ENCODE data around the gene ZBED1.
"Not testable (repeated sequence)": the region's sequence is repeated elsewhere in the genome, so short reads cannot be mapped to it uniquely, and the experiment has no call there.

Gene ZBED1

GRCh38 chrX:2517055-2517454 is 16.3 kb upstream of the ZBED1 start:
- DNase-seq, result no peak

GRCh38 chrX:2516623-2517022 is 15.8 kb upstream of the ZBED1 start:
- no peak for DNase-seq

- no peak for DNase-seq
Measured at GRCh38 chrX:2514131-2514530, 13.4 kb upstream of the ZBED1 start.

GRCh38 chrX:2513121-2513664 is 12.4 kb upstream of the ZBED1 start:
- DNase-seq, result no peak

- no peak for DNase-seq
Measured at GRCh38 chrX:2512501-2512900, 11.7 kb upstream of the ZBED1 start.

GRCh38 chrX:2511326-2511725 is 10.6 kb upstream of the ZBED1 start:
- DNase-seq, result no peak

GRCh38 chrX:2508648-2509335 is 8.0 kb upstream of the ZBED1 start:
- DNase-seq, result no peak

- DNase-seq, result no peak
Measured at GRCh38 chrX:2507904-2508627, 7.3 kb upstream of the ZBED1 start.

- DNase-seq, result no peak
Measured at GRCh38 chrX:2507196-2507595, 6.4 kb upstream of the ZBED1 start.

- DNase-seq, result not testable (repeated sequence)
Measured at GRCh38 chrX:2505341-2505740, 4.6 kb upstream of the ZBED1 start.

GRCh38 chrX:2504706-2505332 is 4.0 kb upstream of the ZBED1 start:
- DNase-seq, result no peak

GRCh38 chrX:2503591-2504500 is 3.1 kb upstream of the ZBED1 start:
- no peak for DNase-seq

GRCh38 chrX:2502668-2503519 is 2.1 kb upstream of the ZBED1 start:
- no peak for DNase-seq

GRCh38 chrX:2502120-2502667 is 1.4 kb upstream of the ZBED1 start:
- DNase-seq, result no peak

GRCh38 chrX:2501559-2502102 is 855 bp upstream of the ZBED1 start:
- no peak for DNase-seq

GRCh38 chrX:2500091-2500802 is 529 bp downstream of the ZBED1 start:
- peak; percentile 29 for DNase-seq

GRCh38 chrX:2499507-2499906 is 1.3 kb downstream of the ZBED1 start:
- DNase-seq, result no peak

GRCh38 chrX:2498781-2499302 is 1.9 kb downstream of the ZBED1 start:
- DNase-seq, result no peak

- no peak for DNase-seq
Measured at GRCh38 chrX:2497961-2498780, 2.6 kb downstream of the ZBED1 start.
